GM12878 (cell line): ENCODE data around the gene NBPF11. TPM values are rescaled to one million over a fixed set of nuclear protein-coding genes. Genes with fewer than 3 reads are reported as not detected.

Source experiments
- ATAC-seq: fragments of 200-7000 bp; cut with Tn5 transposase; 3 replicates; pipeline ENCODE4 v1.9.1; 2020; ENCODE audit warnings: mild to moderate bottlenecking, moderate library complexity
- BruUV-seq: library from RNA; stranded (reverse); fragments of 400-500 nt; replicated peaks from 2 replicates; lab custom pipeline; 2021; lab: Mats Ljungman, UMichigan
- CTCF ChIA-PET: fragments of 300-600 bp; sonication (Branson Sonifier 250); formaldehyde crosslinking; extraction: SDS; loops from one replicate; lab custom pipeline; 2021; ENCODE audit warnings: inconsistent platforms; lab: Yijun Ruan, JAX
- POLR2A ChIA-PET: fragments of 350-600 bp; formaldehyde crosslinking; extraction: SDS; loops from one replicate; lab custom pipeline; 2021; ENCODE audit warnings: inconsistent platforms; lab: Charles Lee
- RAD21 ChIA-PET: fragments of 300-600 bp; sonication (Branson Sonifier 250); formaldehyde crosslinking; loops from one replicate; lab custom pipeline; 2023; ENCODE audit warnings: antibody characterized with exemption; ENCODE audit not compliant: unreplicated experiment; lab: Charles Lee
- SMC1A ChIA-PET: fragments of 300-600 bp; sonication (Branson Sonifier 250); formaldehyde crosslinking; loops from one replicate; lab custom pipeline; 2023; ENCODE audit not compliant: unreplicated experiment, uncharacterized antibody; lab: Charles Lee
- DNase-seq: peaks from one replicate; pipeline ENCODE4 v3.0.0-alpha.2; 2011; ENCODE audit warnings: low read depth, low spot score
- FAIRE-seq: peaks from 3 replicates; lab custom pipeline; 2011; peaks lifted over from hg19 to GRCh38; lab: Jason Lieb, UNC
- H2AFZ ChIP-seq: 2 replicates; pipeline ENCODE4 v1.6.0; 2011; ENCODE audit warnings: low read depth, low read length, control low read depth; ENCODE audit not compliant: control insufficient read depth
- H3K27ac ChIP-seq: 2 replicates; pipeline ENCODE4 v1.5.1; 2011; ENCODE audit warnings: control low read depth; ENCODE audit not compliant: control insufficient read depth, insufficient read depth
- H3K27me3 ChIP-seq, 2 experiments: replicated peaks in 1 of 2; 2 replicates each; pipeline versions ENCODE4 v1.6.0 to v1.6.1; 2011; ENCODE audit warnings: low read length in 1 of 2; ENCODE audit not compliant: control insufficient read depth in 2 of 2, insufficient read depth in 2 of 2
- H3K36me3 ChIP-seq, 2 experiments: 2 replicates each; pipeline ENCODE4 v1.5.1; 2011; ENCODE audit warnings: low read length in 1 of 2; ENCODE audit not compliant: control insufficient read depth in 2 of 2, insufficient read depth in 2 of 2
- H3K4me1 ChIP-seq: 2 replicates; pipeline ENCODE4 v1.6.1; 2011; ENCODE audit warnings: mild to moderate bottlenecking, low read length, moderate library complexity, mixed read lengths; ENCODE audit not compliant: control insufficient read depth, insufficient read depth
- H3K4me2 ChIP-seq: 2 replicates; pipeline ENCODE4 v1.6.0; 2011; ENCODE audit warnings: control low read depth; ENCODE audit not compliant: control insufficient read depth, insufficient read depth
- H3K4me3 ChIP-seq: fragments of 200-600 bp; sonication (generic); 2 replicates; pipeline ENCODE4 v1.5.1; 2016
- H3K79me2 ChIP-seq: 2 replicates; pipeline ENCODE4 v1.6.0; 2011; ENCODE audit warnings: low read length; ENCODE audit not compliant: control insufficient read depth, insufficient read depth
- H3K9ac ChIP-seq: 2 replicates; pipeline ENCODE4 v1.8.0; 2011; ENCODE audit warnings: low read length, control low read depth, mixed read lengths; ENCODE audit not compliant: control insufficient read depth, insufficient read depth
- H3K9me3 ChIP-seq: replicated peaks from 3 replicates; pipeline ENCODE4 v1.5.1; 2011; ENCODE audit warnings: mild to moderate bottlenecking, low read length; ENCODE audit not compliant: control insufficient read depth, insufficient read depth
- H4K20me1 ChIP-seq: 2 replicates; pipeline ENCODE4 v1.6.0; 2011; ENCODE audit not compliant: control insufficient read depth, insufficient read depth
- CHD2 ChIP-seq: IDR thresholded peaks from 2 replicates; pipeline ENCODE4 v1.6.1; 2011; ENCODE audit warnings: low read depth, low read length, improper control_type of control experiment, borderline replicate concordance
- EP300 ChIP-seq, 2 experiments: fragments of 150-350 bp in 1 of 2; IDR thresholded peaks; 2 replicates each; pipeline ENCODE4 v1.6.1; 2011 to 2012; ENCODE audit warnings: low read depth in 2 of 2, low read length in 2 of 2, borderline replicate concordance in 1 of 2, improper control_type of control experiment in 1 of 2, inconsistent platforms in 1 of 2; ENCODE audit not compliant: control insufficient read depth in 1 of 2
- MYC ChIP-seq: IDR thresholded peaks from 2 replicates; pipeline ENCODE4 v1.6.1; 2011; ENCODE audit warnings: mild to moderate bottlenecking, low read length, moderate library complexity, inconsistent platforms; ENCODE audit not compliant: insufficient read depth, insufficient replicate concordance, insufficient read length, severe bottlenecking
- NFXL1 ChIP-seq: fragments of 450-650 bp; IDR thresholded peaks from 2 replicates; pipeline ENCODE4 v1.6.1; 2017; ENCODE audit warnings: antibody characterized with exemption, mild to moderate bottlenecking, borderline replicate concordance
- WRNIP1 ChIP-seq: IDR thresholded peaks from 2 replicates; pipeline ENCODE4 v1.6.1; 2011; ENCODE audit warnings: low read depth, low read length, improper control_type of control experiment, borderline replicate concordance
- ZBTB33 ChIP-seq: fragments of 450-650 bp; IDR thresholded peaks from 2 replicates; pipeline ENCODE4 v1.6.1; 2017; ENCODE audit warnings: mild to moderate bottlenecking
- ZNF207 ChIP-seq: fragments of 450-650 bp; IDR thresholded peaks from 2 replicates; pipeline ENCODE4 v1.6.1; 2014; ENCODE audit warnings: antibody characterized with exemption, mild to moderate bottlenecking, borderline replicate concordance
- ZNF384 ChIP-seq: IDR thresholded peaks from 2 replicates; pipeline ENCODE4 v1.6.1; 2012; ENCODE audit warnings: low read depth, mild to moderate bottlenecking, low read length, improper control_type of control experiment, borderline replicate concordance
- ZNF687 ChIP-seq: fragments of 450-650 bp; IDR thresholded peaks from 2 replicates; pipeline ENCODE4 v1.6.1; 2017; ENCODE audit warnings: mild to moderate bottlenecking, moderate library complexity
- WGBS: methylation state at CpG from one replicate; pipeline ENCODE4 v1.1.6; 2016; ENCODE audit warnings: low lambda C conversion rate; ENCODE audit not compliant: insufficient replicate concordance, insufficient coverage; ENCODE audit errors: missing lambda C conversion rate; 5-methylcytosine and 5-hydroxymethylcytosine counted together
- in situ Hi-C: fragments of 300-500 bp; cut with MboI; formaldehyde crosslinking; loops from 9 replicates; pipeline ENCODE4 v1.14.3; 2018; ENCODE audit warnings: mixed read lengths
- intact Hi-C: fragments of 100-400 bp; cut with micrococcal nuclease; formaldehyde crosslinking; loops from one replicate; pipeline ENCODE4 v1.14.2; 2022; ENCODE audit not compliant: unreplicated experiment
- polyA plus RNA-seq, 11 experiments: library from polyadenylated mRNA; depleted of rRNA in 4 of 11; unstranded in 6 of 11; stranded (reverse) in 5 of 11; fragments of >200 nt; fragmentation: Nextera tagmentation in 4 of 11; fragmentation: Illumina TruSeq in 1 of 11; extraction: Ambion mirVana in 4 of 11; extraction: Trizol in 1 of 11; gene quantifications; 1 replicate in 1 of 11; 2 replicates in 10 of 11; pipeline versions ENCODE4 v1.2.1 to v1.2.3, GENCODE V29; 2011 to 2016; ENCODE audit warnings: inconsistent platforms in 2 of 11, missing spikeins in 2 of 11, low read depth in 1 of 11
- total RNA-seq, 4 experiments: library from RNA; depleted of rRNA in 3 of 4; stranded (reverse); fragments of >200 nt in 3 of 4; fragmentation: Illumina TruSeq in 1 of 4; extraction: Trizol in 1 of 4; gene quantifications; 2 replicates each; pipeline versions ENCODE4 v1.2.1 to v1.2.3, GENCODE V29; 2013 to 2021

NBPF11 gene
- total and polyA plus RNA-seq, 10 of the 15 experiments (the other 5 are each of a cell fraction or from before 2014, with no cell fraction given): 1.2 to 14.3 (median 4.9) TPM

- no peak for TF ChIP-seq ZNF687
- no peak for TF ChIP-seq NFXL1
- no peak for TF ChIP-seq ZNF207
Observed at GRCh38 chr1:148160343-148161052, 8.4 kb upstream of the NBPF11 start (continued).

- POLR2A ChIA-PET: no interaction called here
- in situ Hi-C loops: loop anchor here (10.0 kb wide), 1 partner anchor 145 kb away; no protein-coding TSS in a partner anchor
- Histone ChIP-seq H3K36me3 (no peaks in the 10 kb centered on the region), H3K27ac (no peak overlapping the region), H3K79me2 (no peaks in the 10 kb centered on the region)
- no peak for FAIRE-seq
- DNase-seq: no peak
- TF ChIP-seq MYC: no peak
- no peak for TF ChIP-seq ZBTB33
- TF ChIP-seq CHD2: no peak
- TF ChIP-seq EP300 (IDR thresholded peaks at IDR 0.05; ENCODE audit: borderline replicate concordance in 1 of 2, control insufficient read depth in 1 of 2, low read depth in 2 of 2, low read length in 2 of 2): no peak
- no peak for TF ChIP-seq ZNF384
- TF ChIP-seq WRNIP1: no peak
- TF ChIP-seq, all 136 proteins: peak for 0
- ChIA-PET CTCF (no interaction called here), SMC1A (no interaction called here), RAD21 (no interaction called here)
- H4K20me1 ChIP-seq: no peaks in the 10 kb centered on the region
- ATAC-seq: no peak
- H3K4me1 ChIP-seq: no peaks in the 10 kb centered on the region
- H3K4me3 ChIP-seq: no peak overlapping the region
- H3K4me2 ChIP-seq: no peak overlapping the region
- no peak overlapping the region for H3K9ac ChIP-seq
- H3K27me3 ChIP-seq: no peaks in the 10 kb centered on the region
- no TSS peak for BruUV-seq
- WGBS: 82% methylated on average over 15 of the region's 15 CpGs
- intact Hi-C loops: no loop called here
- no peak overlapping the region for H2AFZ ChIP-seq
- no peaks in the 10 kb centered on the region for H3K9me3 ChIP-seq
Observed at GRCh38 chr1:148160048-148160342, 7.9 kb upstream of the NBPF11 start.
